ENCODE data around the gene SORCS2. TPM values are rescaled to one million over a fixed set of nuclear protein-coding genes. Genes with fewer than 3 reads are reported as not detected.

Gene SORCS2
- total RNA-seq, 1 donor from 2014 or later = 13.8 TPM

DNA sequence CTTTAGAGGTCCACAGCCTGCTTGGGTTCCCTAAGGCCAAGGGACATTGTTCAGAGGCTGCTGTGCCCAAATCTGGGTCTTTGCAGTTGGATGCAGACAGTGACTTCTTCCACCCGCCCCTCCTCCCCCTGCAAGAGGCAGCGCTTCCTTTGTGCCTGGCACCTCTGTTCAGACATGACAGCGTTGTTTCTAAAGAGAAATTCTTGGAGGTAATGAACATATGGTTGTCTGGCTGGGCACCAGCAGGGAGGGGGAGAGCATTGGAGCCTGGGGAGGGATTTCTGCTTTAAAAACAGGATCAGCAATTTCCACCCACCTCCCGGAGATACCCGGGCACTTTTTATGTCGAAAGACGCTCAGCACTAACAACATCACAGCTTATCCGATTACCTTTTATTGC, 190.9 kb downstream of the SORCS2 start:
- H2AFZ ChIP-seq (ENCODE audit: low read depth, low read length) = no peak overlapping the region
- no peaks in the 10 kb centered on the region for H3K79me2 ChIP-seq (ENCODE audit: insufficient read depth, low read length)
- H4K20me1 ChIP-seq (ENCODE audit: insufficient read depth, low read length) = peaks cover 49% of the 10 kb centered on the region
- H3K27ac ChIP-seq (ENCODE audit: low read depth, low read length) = no peak overlapping the region
- Mint-ChIP-seq H3K27me3 (ENCODE audit: low read depth, unreplicated experiment) (peaks cover 8% of the 10 kb centered on the region), H3K27ac (ENCODE audit: unreplicated experiment) (no peak overlapping the region), H3K9me3 (ENCODE audit: unreplicated experiment) (peaks cover 3% of the 10 kb centered on the region), H3K4me1 (ENCODE audit: low read depth, unreplicated experiment) (peaks cover 22% of the 10 kb centered on the region), H3K36me3 (ENCODE audit: low read depth, unreplicated experiment) (peaks cover under 1% of the 10 kb centered on the region), H3K4me3 (ENCODE audit: unreplicated experiment) (no peak overlapping the region)
- TF ChIP-seq EZH2 (IDR thresholded peaks at IDR 0.05; ENCODE audit: insufficient read depth, low read length) = no peak
- TF ChIP-seq, protein P1, sequence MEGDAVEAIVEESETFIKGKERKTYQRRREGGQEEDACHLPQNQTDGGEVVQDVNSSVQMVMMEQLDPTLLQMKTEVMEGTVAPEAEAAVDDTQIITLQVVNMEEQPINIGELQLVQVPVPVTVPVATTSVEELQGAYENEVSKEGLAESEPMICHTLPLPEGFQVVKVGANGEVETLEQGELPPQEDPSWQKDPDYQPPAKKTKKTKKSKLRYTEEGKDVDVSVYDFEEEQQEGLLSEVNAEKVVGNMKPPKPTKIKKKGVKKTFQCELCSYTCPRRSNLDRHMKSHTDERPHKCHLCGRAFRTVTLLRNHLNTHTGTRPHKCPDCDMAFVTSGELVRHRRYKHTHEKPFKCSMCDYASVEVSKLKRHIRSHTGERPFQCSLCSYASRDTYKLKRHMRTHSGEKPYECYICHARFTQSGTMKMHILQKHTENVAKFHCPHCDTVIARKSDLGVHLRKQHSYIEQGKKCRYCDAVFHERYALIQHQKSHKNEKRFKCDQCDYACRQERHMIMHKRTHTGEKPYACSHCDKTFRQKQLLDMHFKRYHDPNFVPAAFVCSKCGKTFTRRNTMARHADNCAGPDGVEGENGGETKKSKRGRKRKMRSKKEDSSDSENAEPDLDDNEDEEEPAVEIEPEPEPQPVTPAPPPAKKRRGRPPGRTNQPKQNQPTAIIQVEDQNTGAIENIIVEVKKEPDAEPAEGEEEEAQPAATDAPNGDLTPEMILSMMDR (IDR thresholded peaks at IDR 0.05; ENCODE audit: insufficient read depth, low read depth, low read length) = no peak
- FAIRE-seq (no peak), DNase-seq (ENCODE audit: low read depth) (no peak)
- H3K4me3 ChIP-seq (ENCODE audit: insufficient read depth, low read depth, low read length) = no peak overlapping the region
- H3K36me3 ChIP-seq (ENCODE audit: insufficient read depth, low read length) = no peaks in the 10 kb centered on the region
- H3K4me2 ChIP-seq (ENCODE audit: low read length) = no peak overlapping the region
- H3K4me1 ChIP-seq (ENCODE audit: insufficient read depth, low read length) = no peaks in the 10 kb centered on the region
- no peaks in the 10 kb centered on the region for H3K9me3 ChIP-seq (ENCODE audit: insufficient read depth, low read depth, low read length)
- H3K27me3 ChIP-seq (ENCODE audit: insufficient read depth, low read length) = peaks cover 5% of the 10 kb centered on the region
- no peak overlapping the region for H3K9ac ChIP-seq (ENCODE audit: low read length)

DNA sequence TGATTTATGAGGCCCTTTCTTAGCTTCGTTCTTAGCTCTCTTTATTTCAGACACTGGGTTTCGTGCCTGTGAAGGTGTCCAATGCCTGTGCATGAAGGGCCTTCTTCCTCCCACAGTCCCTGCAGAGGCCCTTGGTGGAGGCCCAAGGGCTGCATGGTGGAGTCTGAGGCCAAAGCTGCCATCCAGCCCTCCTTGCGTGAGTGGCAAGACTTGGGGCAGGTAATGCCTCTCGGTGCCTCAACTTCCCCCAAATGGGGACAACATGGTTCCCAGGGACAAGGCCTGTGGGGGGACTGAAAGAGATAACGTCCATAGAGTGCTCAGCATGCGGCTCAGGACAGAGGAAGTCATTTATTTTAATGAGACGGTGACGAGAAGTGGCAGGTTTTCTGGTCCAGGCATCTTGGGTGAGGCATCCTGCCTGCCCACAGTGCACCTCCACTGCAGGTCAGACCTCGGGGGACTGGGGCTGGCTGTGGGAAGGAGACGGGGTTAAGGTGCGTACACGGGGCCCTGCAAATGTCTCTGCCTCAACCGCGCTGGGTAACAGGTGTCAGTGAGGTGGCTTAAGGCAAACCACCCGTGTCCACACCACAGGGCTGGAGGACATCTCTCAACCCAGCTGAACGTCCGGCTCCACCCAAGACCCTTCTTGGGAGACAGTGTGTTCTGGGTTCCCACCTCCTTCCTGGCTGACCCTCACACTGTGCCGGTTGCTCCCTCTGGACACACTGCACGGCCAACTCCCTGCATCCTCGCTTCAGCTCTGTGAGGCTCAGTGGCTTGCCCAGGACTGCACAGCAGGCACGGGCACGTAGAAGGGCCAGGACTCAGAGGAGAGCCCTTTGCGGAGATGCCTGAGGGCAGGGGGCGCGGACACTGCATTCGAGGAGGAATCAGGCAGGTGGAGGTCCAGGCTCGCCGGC, 191.9 kb downstream of the SORCS2 start:
- H3K9ac ChIP-seq (ENCODE audit: low read length) = no peak overlapping the region
- peaks cover 5% of the 10 kb centered on the region for H3K27me3 ChIP-seq (ENCODE audit: insufficient read depth, low read length)
- Mint-ChIP-seq H3K27me3 (ENCODE audit: low read depth, unreplicated experiment) (peaks cover 8% of the 10 kb centered on the region), H3K4me3 (ENCODE audit: unreplicated experiment) (no peak overlapping the region), H3K36me3 (ENCODE audit: low read depth, unreplicated experiment) (no peaks in the 10 kb centered on the region), H3K4me1 (ENCODE audit: low read depth, unreplicated experiment) (peaks cover 22% of the 10 kb centered on the region), H3K9me3 (ENCODE audit: unreplicated experiment) (no peaks in the 10 kb centered on the region), H3K27ac (ENCODE audit: unreplicated experiment) (no peak overlapping the region)
- no peak for TF ChIP-seq EZH2 (IDR thresholded peaks at IDR 0.05; ENCODE audit: insufficient read depth, low read length)
- TF ChIP-seq, protein P1 (IDR thresholded peaks at IDR 0.05; ENCODE audit: insufficient read depth, low read depth, low read length) = no peak
- no peaks in the 10 kb centered on the region for H3K9me3 ChIP-seq (ENCODE audit: insufficient read depth, low read depth, low read length)
- H3K4me2 ChIP-seq (ENCODE audit: low read length) = no peak overlapping the region
- DNase-seq (ENCODE audit: low read depth) (no peak), FAIRE-seq (no peak)
- H3K36me3 ChIP-seq (ENCODE audit: insufficient read depth, low read length) = no peaks in the 10 kb centered on the region
- H4K20me1 ChIP-seq (ENCODE audit: insufficient read depth, low read length) = peaks cover 47% of the 10 kb centered on the region
- no peaks in the 10 kb centered on the region for H3K4me1 ChIP-seq (ENCODE audit: insufficient read depth, low read length)
- H3K4me3 ChIP-seq (ENCODE audit: insufficient read depth, low read depth, low read length) = no peak overlapping the region
- no peak overlapping the region for H3K27ac ChIP-seq (ENCODE audit: low read depth, low read length)
- H2AFZ ChIP-seq (ENCODE audit: low read depth, low read length) = no peak overlapping the region
- H3K79me2 ChIP-seq (ENCODE audit: insufficient read depth, low read length) = no peaks in the 10 kb centered on the region

Data from astrocyte (in vitro differentiated cells and primary cell).